K562 (cell line): ENCODE results near the gene PRXL2A.

ENCODE experiments used
- CREBBP ChIP-seq: IDR thresholded peaks from one replicate; pipeline ENCODE4 v1.6.1; 2012; ENCODE audit warnings: low read depth, mild to moderate bottlenecking, control low read depth, inconsistent platforms, low read length
- CTCF ChIP-seq, 3 experiments: IDR thresholded peaks in 2 of 3; conservative IDR thresholded peaks in 1 of 3; 2 replicates each; pipeline ENCODE4 v1.5.1; 2011 to 2012; ENCODE audit warnings: low read length in 3 of 3, mild to moderate bottlenecking in 3 of 3, control low read depth in 2 of 3, improper control_type of control experiment in 1 of 3, inconsistent platforms in 1 of 3, low read depth in 1 of 3, mixed read lengths in 1 of 3, moderate library complexity in 1 of 3; ENCODE audit not compliant: insufficient read depth in 2 of 3
- HDGF ChIP-seq: fragments of 450-650 bp; IDR thresholded peaks from 2 replicates; pipeline ENCODE4 v1.6.1; 2016
- MAFF ChIP-seq: IDR thresholded peaks from 2 replicates; pipeline ENCODE4 v1.6.1; 2012; ENCODE audit warnings: low read length, improper control_type of control experiment
- POLR2A ChIP-seq: fragments of 450-650 bp; conservative IDR thresholded peaks from 2 replicates; pipeline ENCODE4 v1.6.1; 2016
- POLR2AphosphoS5 ChIP-seq: IDR thresholded peaks from 2 replicates; pipeline ENCODE4 v1.6.1; 2011; ENCODE audit warnings: mild to moderate bottlenecking, low read depth, low read length, moderate library complexity; ENCODE audit not compliant: control insufficient read depth, insufficient read depth
- RFX1 ChIP-seq: fragments of 450-650 bp; IDR thresholded peaks from 2 replicates; pipeline ENCODE4 v1.6.1; 2016; ENCODE audit warnings: mild to moderate bottlenecking, moderate library complexity
- TF ChIP-seq, protein P1 (sequence below): fragments of 250-450 bp; sonication (Bioruptor Pico); IDR thresholded peaks from 2 replicates; pipeline ENCODE4 v1.5.0; 2021

- no peak for TF ChIP-seq HDGF
- no peak for TF ChIP-seq CTCF (IDR thresholded peaks at IDR 0.05 in 2 of 3, conservative IDR thresholded peaks at IDR 0.05 in 1 of 3; ENCODE audit: insufficient read depth in 2 of 3, low read depth in 1 of 3, low read length in 3 of 3)
- TF ChIP-seq, protein P1, sequence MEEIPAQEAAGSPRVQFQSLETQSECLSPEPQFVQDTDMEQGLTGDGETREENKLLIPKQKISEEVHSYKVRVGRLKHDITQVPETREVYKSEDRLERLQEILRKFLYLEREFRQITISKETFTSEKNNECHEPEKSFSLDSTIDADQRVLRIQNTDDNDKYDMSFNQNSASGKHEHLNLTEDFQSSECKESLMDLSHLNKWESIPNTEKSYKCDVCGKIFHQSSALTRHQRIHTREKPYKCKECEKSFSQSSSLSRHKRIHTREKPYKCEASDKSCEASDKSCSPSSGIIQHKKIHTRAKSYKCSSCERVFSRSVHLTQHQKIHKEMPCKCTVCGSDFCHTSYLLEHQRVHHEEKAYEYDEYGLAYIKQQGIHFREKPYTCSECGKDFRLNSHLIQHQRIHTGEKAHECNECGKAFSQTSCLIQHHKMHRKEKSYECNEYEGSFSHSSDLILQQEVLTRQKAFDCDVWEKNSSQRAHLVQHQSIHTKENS (CRISPR knock-in tag) = no peak
- TF ChIP-seq POLR2A = no peak
- no peak for TF ChIP-seq MAFF
- no peak for TF ChIP-seq CREBBP
- TF ChIP-seq RFX1 = no peak
- TF ChIP-seq POLR2AphosphoS5 = peak; percentile 54; the same call in 1 of the 2 replicates
Measured at GRCh38 chr10:80414142-80414895, 6.0 kb downstream of the PRXL2A start.
